Endometrium (tissue), 2 donors: ENCODE measurements around the gene APOB.

ENCODE experiments used
- FAIRE-seq: peaks from 2 replicates; lab custom pipeline; 2012; peaks lifted over from hg19 to GRCh38; lab: Jason Lieb, UNC
- donor health status: control.
- donor health status: control.

Gene APOB

GRCh38 chr2:21019000-21019677 is 24.7 kb downstream of the APOB start:
- no peak for FAIRE-seq

- no peak for FAIRE-seq
Observed at GRCh38 chr2:21018290-21018689, 25.6 kb downstream of the APOB start.

DNA sequence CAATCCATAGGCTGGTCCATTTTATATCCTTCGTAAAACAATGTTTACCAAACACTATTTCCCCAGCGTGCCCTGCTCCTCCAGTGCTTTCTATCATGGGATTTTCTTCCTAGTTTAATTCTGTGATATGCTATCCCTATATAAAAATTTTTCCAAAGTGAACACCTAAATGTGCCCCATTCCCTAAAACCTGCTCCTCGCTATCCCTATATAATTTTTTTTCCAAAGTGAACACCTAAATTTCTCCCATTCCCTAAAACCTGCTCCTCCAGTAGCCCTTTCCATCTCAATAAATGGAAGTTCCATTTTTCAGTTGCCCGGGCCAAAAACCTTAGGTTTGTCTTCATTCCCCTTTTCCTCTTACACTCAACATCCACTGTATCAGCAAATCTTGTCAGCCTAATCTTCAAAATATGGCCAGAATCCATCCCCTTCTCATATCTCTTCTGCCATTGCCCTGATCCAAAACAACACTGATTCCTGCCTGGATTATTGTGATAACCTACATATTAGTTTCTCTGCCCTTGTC is 26.1 kb downstream of the APOB start:
- FAIRE-seq = no peak

DNA sequence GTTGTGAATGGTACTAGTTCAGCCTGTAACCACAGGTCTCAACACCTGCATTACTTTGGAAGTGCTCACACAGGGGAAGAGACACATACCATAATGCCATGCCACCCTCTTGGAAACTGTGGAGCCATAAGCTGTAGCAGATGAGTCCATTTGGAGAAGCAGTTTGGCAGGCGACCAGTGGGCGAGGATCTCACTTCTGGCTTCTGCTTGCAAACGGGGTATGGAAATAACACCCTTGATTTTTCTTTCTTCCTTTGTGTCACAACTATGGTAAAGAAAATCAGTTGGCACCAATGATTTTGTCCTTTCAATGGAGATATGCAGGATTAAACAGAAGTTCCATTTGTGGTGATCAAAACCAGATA is 28.6 kb downstream of the APOB start:
- no peak for FAIRE-seq

DNA sequence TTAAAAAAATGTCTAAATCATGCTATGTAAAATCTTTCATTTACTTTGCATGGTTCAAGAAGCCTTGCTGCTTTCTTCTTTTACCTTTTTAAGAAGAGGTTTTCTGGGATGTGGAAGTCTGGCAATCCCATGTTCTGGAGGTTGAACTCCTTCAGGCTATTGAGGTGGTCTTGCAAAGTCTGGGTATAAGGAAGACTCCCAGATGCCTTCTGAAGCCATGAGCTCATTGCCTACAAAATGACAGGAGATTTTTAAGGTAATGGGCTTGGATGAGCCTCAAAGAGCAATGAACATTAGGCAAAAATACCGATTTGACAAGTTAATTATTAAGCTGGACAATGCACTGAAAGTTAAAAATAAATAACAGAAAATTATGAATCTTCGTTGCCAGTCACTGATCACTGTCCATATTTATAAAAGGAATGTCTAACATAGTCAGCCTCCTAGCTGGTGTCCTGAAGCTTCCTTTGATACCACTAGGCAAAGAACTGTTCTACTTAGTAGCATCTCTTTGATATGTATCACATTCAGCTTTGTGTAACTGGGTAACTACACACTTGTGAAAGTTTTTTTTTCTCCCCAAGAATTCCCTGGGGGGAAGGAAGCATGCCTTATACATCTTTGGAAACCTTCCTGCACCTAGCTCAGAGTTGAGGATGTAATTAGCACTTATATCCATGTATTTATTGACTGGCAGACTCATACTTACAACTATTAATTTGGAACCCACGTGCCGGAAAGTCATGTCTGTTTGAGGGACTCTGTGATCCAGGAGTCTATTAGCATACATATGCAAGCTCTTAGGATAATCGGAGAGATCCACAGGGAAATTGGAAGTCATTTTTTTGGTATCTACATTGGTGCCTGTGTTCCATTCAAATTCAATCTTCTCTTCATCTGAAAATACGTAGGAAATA is 29.3 kb downstream of the APOB start:
- no peak for FAIRE-seq

DNA sequence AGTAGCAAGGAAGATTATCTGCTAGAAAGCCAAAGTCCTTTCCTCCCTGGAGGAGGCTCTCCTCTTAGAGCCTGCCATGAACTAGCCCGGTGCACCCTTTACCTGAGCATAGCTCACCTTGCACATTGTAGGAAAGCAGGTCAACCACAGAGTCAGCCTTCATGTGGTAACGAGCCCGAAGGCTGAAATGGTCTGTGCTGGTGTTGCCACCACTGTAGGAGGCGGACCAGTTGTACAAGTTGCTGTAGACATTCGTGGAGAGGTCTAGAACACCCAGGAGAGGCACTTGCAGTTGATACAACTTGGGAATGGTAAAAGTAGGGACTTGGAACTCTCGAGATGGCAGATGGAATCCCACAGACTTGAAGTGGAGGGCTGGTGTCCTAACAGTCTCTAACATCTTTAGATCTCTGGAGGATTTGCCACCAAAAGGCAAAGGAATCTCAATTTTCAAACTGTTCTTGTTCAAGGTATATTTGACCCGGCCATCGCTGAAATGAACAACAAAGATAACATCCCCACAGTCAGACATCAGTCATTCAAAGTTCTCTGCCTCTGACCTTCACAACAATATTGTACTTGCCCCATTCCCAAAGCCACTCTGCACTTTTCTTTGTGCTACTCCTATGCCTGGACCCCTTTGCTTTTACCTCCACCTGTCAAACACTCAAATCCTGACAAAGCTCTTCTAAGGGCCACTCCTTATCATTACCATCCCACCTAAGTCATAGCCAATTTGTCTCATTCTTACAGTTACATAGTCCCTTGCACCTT is 30.6 kb downstream of the APOB start:
- no peak for FAIRE-seq

DNA sequence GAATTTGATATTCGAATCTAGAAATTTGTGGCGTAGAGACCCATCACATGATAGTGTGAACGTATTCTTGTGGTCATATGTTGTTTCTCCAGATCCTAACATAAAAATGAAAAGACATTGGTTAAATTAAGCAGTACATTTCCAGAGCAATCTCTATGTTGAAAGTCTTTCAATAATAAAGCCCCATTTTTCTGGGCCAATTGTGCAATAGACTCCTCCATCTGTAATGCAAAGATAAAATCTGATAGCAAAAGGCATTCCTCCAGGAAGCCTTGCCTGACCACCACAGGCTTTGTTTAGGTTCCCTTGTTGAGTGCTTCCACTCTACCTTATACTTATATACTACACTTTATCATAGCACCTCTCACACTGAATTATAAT is 31.3 kb downstream of the APOB start:
- no peak for FAIRE-seq

DNA sequence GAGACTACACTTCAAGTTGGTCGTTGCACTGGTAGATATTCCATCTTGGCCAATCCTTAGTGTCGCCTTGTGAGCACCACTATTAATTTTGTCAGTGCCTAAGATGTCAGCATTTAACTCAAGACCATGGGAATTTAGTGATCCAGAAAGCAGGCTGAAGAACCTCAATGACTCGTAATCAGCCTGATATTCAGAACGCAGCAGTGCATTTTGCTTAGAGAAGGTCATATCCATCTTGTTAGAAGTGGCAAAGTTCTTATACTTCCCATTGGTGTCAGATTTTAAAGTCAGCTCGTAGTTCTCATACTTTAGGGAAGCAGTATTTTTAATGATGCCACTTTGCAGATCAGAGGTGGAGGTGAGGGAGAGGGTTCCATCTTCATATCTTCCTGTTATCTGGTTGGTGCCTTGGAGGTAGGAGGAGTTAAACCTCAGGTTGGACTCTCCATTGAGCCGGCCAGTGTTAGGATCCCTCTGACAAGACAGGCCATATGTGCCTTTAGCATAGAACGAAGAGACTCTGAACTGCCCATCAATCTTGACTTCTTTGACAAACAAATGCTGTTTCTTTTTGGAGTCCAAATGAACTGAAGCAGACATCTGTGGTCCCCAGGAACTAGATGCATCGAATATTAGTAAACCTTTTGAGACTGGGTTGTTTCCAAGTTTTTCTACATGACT is 31.9 kb downstream of the APOB start:
- no peak for FAIRE-seq

GRCh38 chr2:21011453-21011852 is 32.4 kb downstream of the APOB start:
- FAIRE-seq = no peak

GRCh38 chr2:21010813-21011439 is 32.9 kb downstream of the APOB start:
- FAIRE-seq = no peak

DNA sequence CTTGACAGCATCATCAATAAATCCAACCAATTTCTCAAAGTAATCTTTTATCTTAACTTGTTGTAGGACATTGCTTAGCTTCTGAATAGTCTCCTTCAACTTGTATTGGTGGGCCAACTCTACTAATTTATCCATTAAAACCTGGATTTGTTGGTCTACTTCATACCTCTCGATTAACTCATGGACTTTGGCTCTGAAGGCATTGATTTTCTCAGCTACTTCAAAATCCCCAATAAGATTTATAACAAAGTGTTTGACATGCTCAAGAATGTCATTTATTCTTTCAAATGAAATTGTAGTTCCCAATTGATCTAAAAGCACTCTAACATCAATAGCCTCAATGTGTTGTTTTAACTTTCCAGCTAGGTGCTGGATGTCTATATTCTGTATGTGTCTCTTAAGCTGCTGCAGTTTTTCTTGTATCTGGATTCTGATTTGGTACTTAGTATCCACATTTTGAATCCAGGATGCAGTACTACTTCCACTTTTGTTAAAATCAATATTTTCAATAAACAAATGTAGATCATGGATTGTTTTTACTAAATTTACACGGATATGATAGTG is 34.1 kb downstream of the APOB start:
- no peak for FAIRE-seq

GRCh38 chr2:21008790-21009661 is 34.8 kb downstream of the APOB start:
- FAIRE-seq = no peak

GRCh38 chr2:21008014-21008789 is 35.7 kb downstream of the APOB start:
- FAIRE-seq = no peak

GRCh38 chr2:21007129-21008013 is 36.5 kb downstream of the APOB start:
- no peak for FAIRE-seq

- FAIRE-seq = no peak
Observed at GRCh38 chr2:21006423-21007128, 37.3 kb downstream of the APOB start.

GRCh38 chr2:21005700-21006422 is 38.0 kb downstream of the APOB start:
- FAIRE-seq = no peak

- FAIRE-seq = no peak
Observed at GRCh38 chr2:21005111-21005699, 38.7 kb downstream of the APOB start.
